HEK293 (cell line): ENCODE measurements around the gene FGD5.

ENCODE experiments used
- CTCF ChIA-PET: fragments of 350-600 bp; formaldehyde crosslinking; extraction: SDS; loops from one replicate; lab custom pipeline; 2021; ENCODE audit warnings: antibody characterized with exemption; lab: Yijun Ruan, JAX
- POLR2A ChIA-PET: fragments of 300-600 bp; formaldehyde crosslinking; extraction: SDS; loops from one replicate; lab custom pipeline; 2020; ENCODE audit warnings: antibody characterized with exemption, inconsistent platforms; lab: Yijun Ruan, JAX
- H3K27ac ChIP-seq: fragments of 200-500 bp; sonication (Bioruptor generic); 2 replicates; pipeline ENCODE4 v1.5.1; 2014; ENCODE audit warnings: low read depth, low read length, control low read depth, inconsistent platforms; ENCODE audit errors: extremely low read depth
- H3K36me3 ChIP-seq, 2 experiments: fragments of 200-500 bp in 1 of 2; sonication (Bioruptor generic) in 1 of 2; 1 replicate in 1 of 2; 2 replicates in 1 of 2; pipeline ENCODE4 v1.5.1; 2014 to 2017; ENCODE audit warnings: inconsistent platforms in 2 of 2, low read length in 2 of 2; ENCODE audit not compliant: control insufficient read depth in 2 of 2, insufficient read depth in 1 of 2
- H3K4me1 ChIP-seq: fragments of 200-500 bp; sonication (Bioruptor generic); 2 replicates; pipeline ENCODE4 v1.5.1; 2014; ENCODE audit warnings: mild to moderate bottlenecking, low read length, inconsistent platforms; ENCODE audit not compliant: control insufficient read depth, insufficient read depth
- H3K4me3 ChIP-seq: 2 replicates; pipeline ENCODE4 v1.5.1; 2011; ENCODE audit warnings: low read depth, mild to moderate bottlenecking, control low read depth, low read length, moderate library complexity
- H3K9me3 ChIP-seq: fragments of 200-500 bp; sonication (Bioruptor generic); 2 replicates; pipeline ENCODE4 v1.5.1; 2014; ENCODE audit warnings: low read depth, low read length, inconsistent platforms; ENCODE audit not compliant: control insufficient read depth, insufficient read depth
- AEBP2 ChIP-seq: fragments of 450-650 bp; formaldehyde crosslinking; IDR thresholded peaks from 2 replicates; pipeline ENCODE4 v1.5.1; 2016; ENCODE audit warnings: missing biosample characterization, missing genetic modification characterization, borderline replicate concordance
- EGR2 ChIP-seq: fragments of 450-650 bp; formaldehyde crosslinking; IDR thresholded peaks from 2 replicates; pipeline ENCODE4 v1.5.1; 2016; ENCODE audit warnings: low read depth, missing biosample characterization, missing genetic modification characterization
- FEZF1 ChIP-seq: fragments of 450-650 bp; formaldehyde crosslinking; IDR thresholded peaks from 2 replicates; pipeline ENCODE4 v1.5.1; 2016; ENCODE audit warnings: missing biosample characterization, missing genetic modification characterization
- GLIS1 ChIP-seq: fragments of 450-650 bp; formaldehyde crosslinking; IDR thresholded peaks from 2 replicates; pipeline ENCODE4 v1.5.1; 2016; ENCODE audit warnings: missing biosample characterization, missing genetic modification characterization
- KLF8 ChIP-seq: fragments of 450-650 bp; formaldehyde crosslinking; IDR thresholded peaks from 2 replicates; pipeline ENCODE4 v1.5.1; 2016; ENCODE audit warnings: missing biosample characterization, missing genetic modification characterization
- MEIS1 ChIP-seq: sonication (generic); formaldehyde crosslinking; IDR thresholded peaks from 2 replicates; pipeline ENCODE4 v1.8.1; 2022; ENCODE audit warnings: missing genetic modification reagents, mild to moderate bottlenecking, borderline replicate concordance
- OSR2 ChIP-seq: fragments of 450-650 bp; formaldehyde crosslinking; IDR thresholded peaks from 2 replicates; pipeline ENCODE4 v1.5.1; 2016; ENCODE audit warnings: missing biosample characterization, missing genetic modification characterization
- PRDM6 ChIP-seq: fragments of 450-650 bp; formaldehyde crosslinking; IDR thresholded peaks from 2 replicates; pipeline ENCODE4 v1.5.1; 2017; ENCODE audit warnings: missing biosample characterization, missing genetic modification characterization
- YY1 ChIP-seq: fragments of 450-650 bp; formaldehyde crosslinking; IDR thresholded peaks from 2 replicates; pipeline ENCODE4 v1.5.1; 2018; ENCODE audit warnings: missing biosample characterization, missing genetic modification characterization
- ZFP41 ChIP-seq: fragments of 450-650 bp; formaldehyde crosslinking; IDR thresholded peaks from 2 replicates; pipeline ENCODE4 v1.5.1; 2016; ENCODE audit warnings: missing biosample characterization, missing genetic modification characterization, borderline replicate concordance
- ZNF169 ChIP-seq: fragments of 450-650 bp; formaldehyde crosslinking; IDR thresholded peaks from 2 replicates; pipeline ENCODE4 v1.5.1; 2016; ENCODE audit warnings: missing biosample characterization, missing genetic modification characterization
- ZNF175 ChIP-seq: fragments of 450-650 bp; formaldehyde crosslinking; IDR thresholded peaks from 2 replicates; pipeline ENCODE4 v1.5.1; 2016; ENCODE audit warnings: missing biosample characterization, missing genetic modification characterization
- ZNF19 ChIP-seq: fragments of 450-650 bp; formaldehyde crosslinking; IDR thresholded peaks from 2 replicates; pipeline ENCODE4; 2016; ENCODE audit warnings: missing biosample characterization, missing genetic modification characterization, low read depth
- ZNF394 ChIP-seq: fragments of 450-650 bp; formaldehyde crosslinking; IDR thresholded peaks from 2 replicates; pipeline ENCODE4 v1.5.1; 2016; ENCODE audit warnings: missing biosample characterization, missing genetic modification characterization, mild to moderate bottlenecking, moderate library complexity, borderline replicate concordance
- ZNF404 ChIP-seq: fragments of 450-650 bp; formaldehyde crosslinking; IDR thresholded peaks from 2 replicates; pipeline ENCODE4 v1.5.1; 2017; ENCODE audit warnings: missing biosample characterization, missing genetic modification characterization
- ZNF558 ChIP-seq: fragments of 450-650 bp; formaldehyde crosslinking; IDR thresholded peaks from 2 replicates; pipeline ENCODE4 v1.5.1; 2016; ENCODE audit warnings: missing biosample characterization, missing genetic modification characterization
- ZNF561 ChIP-seq: fragments of 450-650 bp; IDR thresholded peaks from 2 replicates; pipeline ENCODE4 v1.5.1; 2018; ENCODE audit warnings: missing biosample characterization, missing genetic modification characterization, borderline replicate concordance
- ZNF596 ChIP-seq: fragments of 450-650 bp; IDR thresholded peaks from 2 replicates; pipeline ENCODE4 v1.5.0; 2018; ENCODE audit warnings: missing biosample characterization, mild to moderate bottlenecking, missing genetic modification characterization, moderate library complexity
- ZNF600 ChIP-seq: fragments of 450-650 bp; formaldehyde crosslinking; IDR thresholded peaks from 2 replicates; pipeline ENCODE4 v1.5.1; 2016; ENCODE audit warnings: missing biosample characterization, missing genetic modification characterization
- ZNF610 ChIP-seq: fragments of 450-650 bp; formaldehyde crosslinking; IDR thresholded peaks from 2 replicates; pipeline ENCODE4 v1.5.1; 2016; ENCODE audit warnings: missing biosample characterization, missing genetic modification characterization, borderline replicate concordance
- ZNF624 ChIP-seq: fragments of 450-650 bp; formaldehyde crosslinking; IDR thresholded peaks from 2 replicates; pipeline ENCODE4 v1.5.1; 2017; ENCODE audit warnings: missing biosample characterization, missing genetic modification characterization
- ZNF664 ChIP-seq: fragments of 450-650 bp; formaldehyde crosslinking; IDR thresholded peaks from 2 replicates; pipeline ENCODE4 v1.5.1; 2016; ENCODE audit warnings: missing biosample characterization, missing genetic modification characterization
- ZNF785 ChIP-seq: fragments of 450-650 bp; formaldehyde crosslinking; IDR thresholded peaks from 2 replicates; pipeline ENCODE4 v1.5.1; 2016; ENCODE audit warnings: missing biosample characterization, missing genetic modification characterization
- ZNF843 ChIP-seq: fragments of 450-650 bp; formaldehyde crosslinking; IDR thresholded peaks from 2 replicates; pipeline ENCODE4 v1.5.1; 2016; ENCODE audit warnings: missing biosample characterization, missing genetic modification characterization

Gene FGD5

GRCh38 chr3:14820156-14820555 is 1.4 kb downstream of the FGD5 start (continued):
- TF ChIP-seq PRDM6 (tag by site-specific recombination) (no peak), ZNF785 (tag by site-specific recombination) (no peak), MEIS1 (CRISPR knock-in tag) (no peak)

DNA sequence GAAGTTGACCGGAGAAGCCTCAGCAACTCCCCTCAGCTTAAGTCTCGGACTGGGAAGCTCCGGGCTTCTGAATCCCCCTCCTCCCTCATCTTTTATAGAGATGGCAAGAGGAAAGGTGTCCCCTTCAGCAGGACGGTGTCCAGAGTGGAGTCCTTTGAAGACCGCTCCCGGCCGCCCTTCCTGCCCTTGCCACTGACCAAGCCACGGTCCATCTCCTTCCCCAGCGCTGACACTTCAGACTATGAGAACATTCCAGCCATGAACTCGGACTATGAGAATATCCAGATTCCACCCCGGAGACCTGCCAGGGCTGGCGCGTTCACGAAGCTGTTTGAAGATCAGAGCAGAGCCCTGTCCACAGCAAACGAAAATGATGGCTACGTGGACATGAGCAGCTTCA is 2.4 kb downstream of the FGD5 start:
- H3K27ac ChIP-seq = no peak overlapping the region
- POLR2A ChIA-PET = no interaction called here
- CTCF ChIA-PET = no interaction called here
- no peak for TF ChIP-seq KLF8 (tag by site-specific recombination)
- no peak for TF ChIP-seq ZNF561
- no peak for TF ChIP-seq ZNF624
- no peak for TF ChIP-seq ZNF596 (tag by site-specific recombination)
- no peak for TF ChIP-seq ZNF610 (tag by site-specific recombination)
- TF ChIP-seq AEBP2 (tag by site-specific recombination) = no peak
- TF ChIP-seq GLIS1 (tag by site-specific recombination) = no peak
- TF ChIP-seq ZNF558 (tag by site-specific recombination) = no peak
- TF ChIP-seq ZNF19 (tag by site-specific recombination) = no peak
- TF ChIP-seq ZNF404 = no peak
- TF ChIP-seq ZNF175 (tag by site-specific recombination) = no peak
- no peak for TF ChIP-seq ZNF600
- no peak for TF ChIP-seq ZNF169 (tag by site-specific recombination)
- H3K4me1 ChIP-seq = peaks cover 11% of the 10 kb centered on the region
- no peaks in the 10 kb centered on the region for H3K36me3 ChIP-seq
- H3K4me3 ChIP-seq = no peak overlapping the region
- no peaks in the 10 kb centered on the region for H3K9me3 ChIP-seq

- TF ChIP-seq YY1 (no peak), FEZF1 (tag by site-specific recombination) (peak; percentile 68), PRDM6 (tag by site-specific recombination) (peak; percentile 85; the same call in 1 of the 2 replicates), ZFP41 (tag by site-specific recombination) (no peak), EGR2 (tag by site-specific recombination) (no peak), OSR2 (tag by site-specific recombination) (0 out of 2 replicates have a peak, but pooled peaks have one; percentile 56), ZNF394 (tag by site-specific recombination) (no peak), ZNF843 (tag by site-specific recombination) (0 out of 2 replicates have a peak, but pooled peaks have one; percentile 19), ZNF664 (tag by site-specific recombination) (peak; percentile 67)
- ChIA-PET CTCF (interaction anchor here (0.6 to 0.9 kb wide), 2 partner anchors 77 to 1833 kb away, joined by 3 read pairs; no protein-coding TSS in a partner anchor), POLR2A (interaction anchor here (1.1 kb wide), 1 partner anchor 171 kb away, joined by 3 read pairs; the partner anchor contains the start of gene CCDC174)
- H3K4me1 ChIP-seq = peaks cover 11% of the 10 kb centered on the region
- no peaks in the 10 kb centered on the region for H3K36me3 ChIP-seq
- H3K4me3 ChIP-seq = no peak overlapping the region
- H3K27ac ChIP-seq = no peak overlapping the region
- no peaks in the 10 kb centered on the region for H3K9me3 ChIP-seq
These were observed 3.4 kb downstream of the FGD5 start for GRCh38 chr3:14822134-14822533.
